BJ (cell line): ENCODE measurements around the gene HIVEP3. TPM values are rescaled to one million over a fixed set of nuclear protein-coding genes. Genes with fewer than 3 reads are reported as not detected.

Experiments
- CTCF ChIA-PET: fragments of 350-600 bp; formaldehyde crosslinking; extraction: SDS; loops from one replicate; lab custom pipeline; 2021; ENCODE audit warnings: antibody characterized with exemption, inconsistent platforms; lab: Yijun Ruan, JAX
- POLR2A ChIA-PET: fragments of 300-600 bp; sonication (Branson Sonifier 250); formaldehyde crosslinking; extraction: SDS; loops from one replicate; lab custom pipeline; 2021; ENCODE audit warnings: antibody characterized with exemption; lab: Charles Lee
- DNase-seq: peaks from one replicate; pipeline ENCODE4 v3.0.0-alpha.2; 2011; ENCODE audit warnings: low read depth
- H3K27me3 ChIP-seq: 2 replicates; pipeline ENCODE4 v1.6.0; 2011; ENCODE audit warnings: low read length; ENCODE audit not compliant: control insufficient read depth, insufficient read depth
- H3K36me3 ChIP-seq: 2 replicates; pipeline ENCODE4 v1.5.1; 2011; ENCODE audit warnings: low read length; ENCODE audit not compliant: control insufficient read depth, insufficient read depth
- H3K4me3 ChIP-seq: 2 replicates; pipeline ENCODE4 v1.5.1; 2011; ENCODE audit warnings: low read depth, mild to moderate bottlenecking, control low read depth, low read length
- CTCF ChIP-seq: IDR thresholded peaks from 2 replicates; pipeline ENCODE4 v1.5.1; 2011; ENCODE audit warnings: low read depth, mild to moderate bottlenecking, control low read depth, inconsistent platforms, low read length, moderate library complexity; ENCODE audit not compliant: insufficient read depth
- polyA plus RNA-seq: library from polyadenylated mRNA; depleted of rRNA; stranded (reverse); fragments of >200 nt; gene quantifications from 2 replicates; pipeline ENCODE4 v1.2.3, GENCODE V29; 2011

Gene HIVEP3
- polyA plus RNA-seq, 1 experiment, result 4.0 TPM

DNA sequence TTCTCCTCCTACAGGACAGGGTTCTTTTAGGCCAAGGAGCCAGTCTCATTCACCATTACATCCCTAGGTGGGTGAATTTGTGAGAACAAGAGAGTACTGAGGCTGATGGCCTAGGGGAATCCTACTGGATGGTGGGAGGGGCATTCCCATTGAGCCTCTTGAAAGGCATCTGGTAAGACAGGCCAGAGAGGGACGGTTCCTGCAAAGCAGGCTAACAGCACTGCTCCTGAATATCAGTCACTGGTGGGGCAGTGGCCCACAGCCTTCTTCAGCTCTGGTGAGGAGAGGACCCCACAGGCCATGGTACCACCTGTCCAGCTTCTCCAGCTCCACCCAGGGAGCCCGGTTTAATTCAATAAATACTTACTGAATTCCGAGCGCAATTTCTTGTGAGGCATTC lies 308.4 kb downstream of the HIVEP3 start:
- no peak overlapping the region for H3K4me3 ChIP-seq
- DNase-seq, result no peak
- no peaks in the 10 kb centered on the region for H3K27me3 ChIP-seq
- no peaks in the 10 kb centered on the region for H3K36me3 ChIP-seq
- ChIA-PET POLR2A (no interaction called here), CTCF (no interaction called here)
- TF ChIP-seq CTCF, result no peak

GRCh38 chr1:41609166-41609883 lies 309.4 kb downstream of the HIVEP3 start:
- no peak for DNase-seq
- Histone ChIP-seq H3K36me3 (no peaks in the 10 kb centered on the region), H3K4me3 (no peak overlapping the region), H3K27me3 (no peaks in the 10 kb centered on the region)
- TF ChIP-seq CTCF, result no peak
- ChIA-PET POLR2A (no interaction called here), CTCF (no interaction called here)

DNA sequence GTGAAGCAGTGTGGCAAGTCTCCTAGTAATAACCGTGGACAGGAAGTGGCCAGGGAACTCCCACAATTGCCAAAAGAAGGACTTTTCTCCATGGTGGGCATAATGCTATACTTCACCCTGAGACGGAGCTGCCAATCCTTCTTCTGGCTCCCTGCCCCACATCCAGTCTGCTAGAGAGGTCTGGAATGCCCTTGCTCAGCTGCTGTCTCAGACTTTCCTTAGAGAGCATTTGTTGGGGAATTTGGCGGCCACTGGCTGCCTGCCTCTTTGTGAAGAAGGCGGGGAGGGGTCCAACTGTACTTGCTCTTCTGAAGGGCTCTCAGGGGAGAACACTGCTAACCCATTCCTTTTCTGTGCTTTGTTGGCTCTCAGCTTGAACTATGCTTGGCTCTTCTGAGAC lies 310.5 kb downstream of the HIVEP3 start:
- Histone ChIP-seq H3K27me3 (no peaks in the 10 kb centered on the region), H3K4me3 (no peak overlapping the region), H3K36me3 (no peaks in the 10 kb centered on the region)
- no peak for DNase-seq
- ChIA-PET CTCF (interaction anchor here (0.7 kb wide), 1 partner anchor 25 kb away, joined by 3 read pairs; no protein-coding TSS in a partner anchor), POLR2A (no interaction called here)
- no peak for TF ChIP-seq CTCF

DNA sequence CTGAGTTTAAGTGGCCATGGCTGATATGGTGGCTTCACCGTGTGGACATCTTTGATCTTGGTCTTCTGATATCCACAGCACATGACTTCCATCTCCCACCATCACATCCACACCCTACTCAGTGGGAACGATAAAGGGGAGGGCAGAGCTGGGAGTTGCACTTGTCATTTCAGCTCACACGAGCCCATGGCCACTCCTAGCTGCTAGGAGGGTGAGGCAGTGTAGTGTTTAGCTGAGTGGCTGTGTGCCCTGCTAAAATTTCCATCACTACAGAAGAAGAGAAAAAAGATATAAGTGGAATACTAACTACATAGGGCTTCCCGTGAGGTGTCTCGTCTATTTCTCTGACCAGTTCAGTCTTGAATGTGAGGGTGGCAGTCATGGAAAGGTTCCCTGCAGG lies 310.9 kb downstream of the HIVEP3 start:
- ChIA-PET POLR2A (no interaction called here), CTCF (no interaction called here)
- Histone ChIP-seq H3K4me3 (no peak overlapping the region), H3K36me3 (no peaks in the 10 kb centered on the region), H3K27me3 (no peaks in the 10 kb centered on the region)
- DNase-seq, result no peak
- TF ChIP-seq CTCF, result no peak

GRCh38 chr1:41599912-41600311 lies 318.8 kb downstream of the HIVEP3 start:
- DNase-seq, result no peak
- Histone ChIP-seq H3K27me3 (no peaks in the 10 kb centered on the region), H3K36me3 (no peaks in the 10 kb centered on the region), H3K4me3 (no peak overlapping the region)
- ChIA-PET CTCF (no interaction called here), POLR2A (no interaction called here)
- peak; percentile 68 for TF ChIP-seq CTCF
